ENCODE measurements around the gene UQCRC1.

- TF ChIP-seq CTCF (IDR thresholded peaks at IDR 0.05; ENCODE audit: low read length) (no peak), EZH2 (IDR thresholded peaks at IDR 0.05; ENCODE audit: borderline replicate concordance, low read length) (no peak)
Measured at GRCh38 chr3:48564022-48564421, 45.4 kb downstream of the UQCRC1 start.
